ENCODE results near the gene MAPK6. TPM values are rescaled to one million over a fixed set of nuclear protein-coding genes. Genes with fewer than 3 reads are reported as not detected.
"Not testable (repeated sequence)": the region's sequence is repeated elsewhere in the genome, so short reads cannot be mapped to it uniquely, and the experiment has no call there.

Gene MAPK6
- total and polyA plus RNA-seq, 2 of the 4 experiments (the other 2 are of a cell fraction), result 22.6 to 60.6 TPM

DNA sequence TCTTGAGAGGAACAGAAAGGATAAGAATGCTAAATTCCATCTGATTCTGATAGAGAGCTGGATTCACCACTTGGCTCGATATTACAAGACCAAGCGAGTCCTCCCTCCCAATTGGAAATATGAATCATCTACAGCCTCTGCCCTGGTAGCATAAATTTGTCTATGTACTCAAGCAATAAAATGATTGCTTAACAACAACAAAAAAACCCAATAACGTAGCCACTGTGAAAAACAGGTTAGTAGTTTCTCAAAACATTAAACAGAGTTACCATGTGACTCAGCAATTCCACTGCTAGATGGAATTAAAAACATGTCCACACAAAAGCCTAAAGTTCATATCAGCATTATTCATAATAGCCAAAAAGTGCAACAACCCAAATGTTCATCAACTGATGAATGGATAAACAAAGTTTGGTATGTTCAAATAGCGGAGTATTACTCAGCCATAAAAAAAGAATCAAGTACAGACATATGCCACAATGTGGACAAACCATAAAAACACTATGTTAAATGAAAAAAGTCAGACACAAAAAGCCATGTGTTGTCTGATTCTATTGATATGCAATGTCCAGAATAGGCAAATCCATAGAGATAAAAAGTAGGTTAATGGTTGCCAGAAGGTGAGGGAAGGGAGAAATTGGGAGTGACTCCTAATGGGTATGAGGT lies 76.7 kb downstream of the MAPK6 start (continued):
- TF ChIP-seq RAD21 (IDR thresholded peaks at IDR 0.05; ENCODE audit: low read length) (no peak), RCOR1 (IDR thresholded peaks at IDR 0.05; ENCODE audit: insufficient replicate concordance, low read length) (peak; percentile 81)
- TF ChIP-seq, protein P1, sequence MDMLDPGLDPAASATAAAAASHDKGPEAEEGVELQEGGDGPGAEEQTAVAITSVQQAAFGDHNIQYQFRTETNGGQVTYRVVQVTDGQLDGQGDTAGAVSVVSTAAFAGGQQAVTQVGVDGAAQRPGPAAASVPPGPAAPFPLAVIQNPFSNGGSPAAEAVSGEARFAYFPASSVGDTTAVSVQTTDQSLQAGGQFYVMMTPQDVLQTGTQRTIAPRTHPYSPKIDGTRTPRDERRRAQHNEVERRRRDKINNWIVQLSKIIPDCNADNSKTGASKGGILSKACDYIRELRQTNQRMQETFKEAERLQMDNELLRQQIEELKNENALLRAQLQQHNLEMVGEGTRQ (IDR thresholded peaks at IDR 0.05; ENCODE audit: low read depth, low read length), result 0 out of 2 replicates have a peak, but pooled peaks have one; percentile 30

DNA sequence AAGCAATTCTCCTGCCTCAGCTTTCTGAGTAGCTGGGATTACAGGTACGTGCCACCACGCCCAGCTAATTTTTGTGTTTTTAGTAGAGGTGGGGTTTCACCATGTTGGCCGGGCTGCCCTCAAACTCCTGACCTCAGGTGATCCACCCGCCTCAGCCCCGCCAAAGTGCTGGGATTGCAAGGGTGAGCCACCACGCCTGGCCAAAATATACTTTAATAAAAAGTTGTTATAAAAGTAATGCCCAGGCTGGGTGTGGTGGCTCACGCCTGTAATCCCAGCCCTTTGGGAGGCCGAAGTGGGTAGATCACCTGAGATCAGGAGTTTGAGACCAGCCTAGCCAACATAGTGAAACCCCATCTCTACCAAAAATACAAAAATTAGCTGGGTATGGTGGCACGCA lies 77.5 kb downstream of the MAPK6 start:
- not testable (repeated sequence) for BruUV-seq (replicated peaks); H2BK5ac ChIP-seq (ENCODE audit: low read depth, low read length, poor library complexity, severe bottlenecking); H2BK15ac ChIP-seq (ENCODE audit: low read depth, low read length)

More for the DNA sequence above, 77.5 kb downstream of the MAPK6 start:
- in situ Hi-C loops (cut with MboI; ENCODE audit: low sequenced_read_pairs); H3K9me3 ChIP-seq (ENCODE audit: control insufficient read depth, insufficient read depth, low read length); H3K18ac ChIP-seq (ENCODE audit: low read depth, low read length); H3K56ac ChIP-seq (ENCODE audit: extremely low read depth, insufficient read depth, low read length); POLR2A ChIA-PET (ENCODE audit: unreplicated experiment); intact Hi-C loops (cut with micrococcal nuclease); H3K4ac ChIP-seq (ENCODE audit: low read depth, low read length); H3K9ac ChIP-seq (ENCODE audit: low read depth, low read length); H3K36me3 ChIP-seq (ENCODE audit: control insufficient read depth, insufficient read depth, low read length); H2AK9ac ChIP-seq (replicated peaks; ENCODE audit: low read depth, low read length, poor library complexity); H4K5ac ChIP-seq (ENCODE audit: low read depth, low read length); ATAC-seq (ENCODE audit: low read depth); H2AK5ac ChIP-seq (ENCODE audit: low read depth, low read length); H2BK120ac ChIP-seq (ENCODE audit: low read depth, low read length); H4K20me1 ChIP-seq (ENCODE audit: insufficient read depth, low read length); H3K23ac ChIP-seq (ENCODE audit: low read depth, low read length); H3K4me2 ChIP-seq (ENCODE audit: low read depth, low read length); dilution Hi-C loops (cut with HindIII; ENCODE audit: low sequenced_read_pairs, unreplicated experiment); DNase-seq; H2AFZ ChIP-seq (replicated peaks; ENCODE audit: low read length, poor library complexity); H2BK20ac ChIP-seq (ENCODE audit: low read depth, low read length); H4K8ac ChIP-seq (ENCODE audit: low read depth in 2 of 2, low read length in 2 of 2); CTCF ChIA-PET; H3K27me3 ChIP-seq (ENCODE audit: control insufficient read depth, insufficient read depth, low read length); H3K4me3 ChIP-seq (ENCODE audit: insufficient read depth, low read depth, low read length); H4K91ac ChIP-seq (ENCODE audit: insufficient read depth, low read depth, low read length); H3K27ac ChIP-seq (ENCODE audit: insufficient read depth, low read length); H3K14ac ChIP-seq (replicated peaks; ENCODE audit: low read depth, low read length): not testable (repeated sequence)
- Histone ChIP-seq H3K79me1 (ENCODE audit: low read depth in 1 of 2, low read length in 2 of 2) (peaks cover 0 to 11% of the 10 kb centered on the region in 2 experiments; a peak in 1 of 4 replicates), H3K9me1 (ENCODE audit: insufficient read depth, low read length) (peaks cover 21% of the 10 kb centered on the region), H3K4me1 (ENCODE audit: control insufficient read depth, insufficient read depth, low read length) (peaks cover 22% of the 10 kb centered on the region)
- WGBS, 2 experiments (ENCODE audit: extremely low coverage in 2 of 2, insufficient read length in 1 of 2), result no CpG with 5 or more reads among the region's 9 CpGs

Measured in IMR-90 (cell line).